Stimulated activated CD4-positive, alpha-beta T cell treated with anti-CD3 and anti-CD28 coated beads, Interleukin-4, amount 100 ng/mL, for 48 hours (primary cell): ENCODE measurements around the gene TCF3.

ENCODE experiments used
- DNase-seq, 2 donors: peaks; one replicate each; pipeline ENCODE4 v3.0.0-alpha.2; 2020; ENCODE audit warnings: low read depth in 2 of 2

The TCF3 gene

GRCh38 chr19:1609680-1610474, 42.5 kb downstream of the TCF3 start:
- no peak for DNase-seq

GRCh38 chr19:1609103-1609396, 43.4 kb downstream of the TCF3 start:
- DNase-seq: no peak

- DNase-seq: no peak
Observed at GRCh38 chr19:1608359-1609102, 43.9 kb downstream of the TCF3 start.

GRCh38 chr19:1606138-1606651, 46.2 kb downstream of the TCF3 start:
- no peak for DNase-seq

GRCh38 chr19:1605236-1606137, 46.9 kb downstream of the TCF3 start, which contains the start of gene UQCR11:
Gene UQCR11, minus strand, starts transcription at chr19:1605462. Its CDS starts 53 bp downstream, at chr19:1605409.
- peak; percentile 89 to 94 for DNase-seq

- no peak for DNase-seq
Observed at GRCh38 chr19:1602091-1602707, 50.2 kb downstream of the TCF3 start.

- no peak for DNase-seq
Observed at GRCh38 chr19:1601613-1602064, 50.8 kb downstream of the TCF3 start.

GRCh38 chr19:1599460-1599846, 53.0 kb downstream of the TCF3 start:
- no peak for DNase-seq

GRCh38 chr19:1598777-1599459, 53.5 kb downstream of the TCF3 start:
- DNase-seq: no peak

GRCh38 chr19:1593501-1593772, 59.0 kb downstream of the TCF3 start:
- no peak for DNase-seq

- peak; percentile 81 to 84 for DNase-seq
Observed at GRCh38 chr19:1592755-1593500, 59.5 kb downstream of the TCF3 start, which contains the start of gene MBD3. Gene MBD3, minus strand, starts transcription at chr19:1592865. Its CDS starts 234 bp downstream, at chr19:1592631.

- DNase-seq: peak; percentile 74 to 79
Observed at GRCh38 chr19:1592024-1592754, 60.2 kb downstream of the TCF3 start.

GRCh38 chr19:1591421-1592023, 60.9 kb downstream of the TCF3 start:
- DNase-seq: no peak

- no peak for DNase-seq
Observed at GRCh38 chr19:1590641-1591397, 61.6 kb downstream of the TCF3 start.

- no peak for DNase-seq
Observed at GRCh38 chr19:1587872-1588271, 64.5 kb downstream of the TCF3 start.

- no peak for DNase-seq
Observed at GRCh38 chr19:1585243-1585580, 67.2 kb downstream of the TCF3 start.

GRCh38 chr19:1584500-1585242, 67.7 kb downstream of the TCF3 start:
- no peak for DNase-seq

- no peak for DNase-seq
Observed at GRCh38 chr19:1582201-1582600, 70.2 kb downstream of the TCF3 start.
